Measurements from ENCODE around the gene ACAT2.
"Not testable (repeated sequence)": the region's sequence is repeated elsewhere in the genome, so short reads cannot be mapped to it uniquely, and the experiment has no call there.

Gene ACAT2

DNA sequence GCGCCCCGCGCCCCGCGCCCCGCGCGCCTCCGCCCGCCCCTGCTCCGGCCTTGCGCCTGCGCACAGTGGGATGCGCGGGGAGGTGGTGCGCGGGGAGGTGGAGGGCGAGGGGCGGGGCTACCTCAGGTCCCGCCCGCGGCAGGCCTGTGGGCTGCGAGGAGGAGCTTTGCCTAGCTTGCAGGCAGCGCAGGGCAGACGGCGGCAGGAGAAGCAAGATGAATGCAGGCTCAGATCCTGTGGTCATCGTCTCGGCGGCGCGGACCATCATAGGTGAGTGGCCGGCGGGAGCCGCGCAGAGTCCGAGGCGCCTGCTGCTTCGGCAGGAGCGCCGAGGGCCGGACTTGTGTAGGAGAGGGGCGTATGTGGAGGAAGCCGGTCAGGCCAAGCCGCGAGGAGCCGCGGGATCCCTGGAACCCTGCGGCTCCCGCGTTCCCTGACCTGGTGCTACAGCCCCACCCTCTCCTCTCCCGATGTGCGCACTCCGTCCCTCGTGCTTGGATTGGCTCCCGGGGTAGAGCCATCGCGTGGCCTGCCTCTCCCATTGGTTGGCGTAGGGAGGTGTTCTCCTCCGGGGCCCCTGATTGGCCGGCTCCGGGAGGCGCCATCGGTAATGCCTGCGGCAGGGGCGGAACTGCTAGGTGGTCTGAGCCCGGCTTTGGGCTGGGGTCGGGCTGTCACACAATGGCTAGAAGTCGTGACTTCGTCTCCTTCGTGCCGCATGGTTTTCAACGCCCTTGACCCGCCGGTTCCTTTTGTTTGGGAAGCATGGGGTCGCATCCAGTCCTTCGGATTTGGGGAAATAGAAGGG is at the start of gene ACAT2:
Gene ACAT2, plus strand, starts transcription at position 173 of the 808 bp plus-strand sequence. Its CDS starts 43 bp downstream, at position 216.
- DNase-seq = peak; percentile 92

GRCh38 chr6:159712389-159712788 is 49.5 kb upstream of the ACAT2 start:
- not testable (repeated sequence) for DNase-seq

- no peak for DNase-seq
Observed at GRCh38 chr6:159713984-159714383, 47.9 kb upstream of the ACAT2 start.

- no peak for DNase-seq
Observed at GRCh38 chr6:159714404-159714803, 47.4 kb upstream of the ACAT2 start.

- DNase-seq = peak; percentile 63
Observed at GRCh38 chr6:159715166-159715565, 46.7 kb upstream of the ACAT2 start.

- DNase-seq = no peak
Observed at GRCh38 chr6:159715605-159716004, 46.2 kb upstream of the ACAT2 start.

GRCh38 chr6:159716247-159717096 is 45.4 kb upstream of the ACAT2 start:
- peak; percentile 98 for DNase-seq

DNA sequence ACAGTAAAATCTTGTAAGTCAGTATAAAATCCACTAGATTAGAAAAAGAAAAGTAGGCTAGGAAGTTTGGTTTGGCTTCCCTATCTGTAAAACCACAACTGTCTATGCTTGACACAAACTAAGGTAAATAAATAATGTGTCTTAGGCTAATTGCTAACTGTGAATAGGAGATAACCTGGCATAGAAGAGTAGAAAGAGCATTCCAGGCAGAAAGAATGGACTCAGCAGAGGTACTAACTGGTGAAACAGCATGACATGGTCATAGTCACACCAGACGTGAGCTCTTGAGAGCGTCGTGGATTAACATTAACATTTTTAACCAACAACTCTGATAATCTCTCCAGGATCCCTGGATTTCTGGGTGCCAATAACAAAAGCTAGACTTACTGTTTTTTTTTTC is 43.2 kb upstream of the ACAT2 start:
- DNase-seq = no peak

DNA sequence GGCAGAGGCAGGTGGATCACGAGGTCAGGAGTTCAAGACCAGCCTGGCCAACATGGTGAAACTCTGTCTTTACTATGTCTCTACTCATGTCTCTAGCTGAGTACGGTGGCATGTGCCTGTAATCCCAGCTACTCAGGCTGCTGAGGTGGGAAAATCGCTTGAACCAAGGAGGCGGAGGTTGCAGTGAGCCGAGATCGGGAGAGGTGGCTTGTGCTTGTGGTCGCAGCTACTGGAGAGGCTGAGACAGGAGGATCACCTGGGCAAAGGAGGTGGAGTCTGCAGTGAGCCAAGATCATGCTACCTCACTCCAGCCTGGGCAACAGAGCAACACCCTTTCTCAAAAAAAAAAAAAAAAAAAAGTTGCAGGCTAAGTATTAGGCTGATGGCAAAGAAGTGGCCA is 42.6 kb upstream of the ACAT2 start:
- no peak for DNase-seq

- DNase-seq = no peak
Observed at GRCh38 chr6:159720708-159721107, 41.1 kb upstream of the ACAT2 start.

DNA sequence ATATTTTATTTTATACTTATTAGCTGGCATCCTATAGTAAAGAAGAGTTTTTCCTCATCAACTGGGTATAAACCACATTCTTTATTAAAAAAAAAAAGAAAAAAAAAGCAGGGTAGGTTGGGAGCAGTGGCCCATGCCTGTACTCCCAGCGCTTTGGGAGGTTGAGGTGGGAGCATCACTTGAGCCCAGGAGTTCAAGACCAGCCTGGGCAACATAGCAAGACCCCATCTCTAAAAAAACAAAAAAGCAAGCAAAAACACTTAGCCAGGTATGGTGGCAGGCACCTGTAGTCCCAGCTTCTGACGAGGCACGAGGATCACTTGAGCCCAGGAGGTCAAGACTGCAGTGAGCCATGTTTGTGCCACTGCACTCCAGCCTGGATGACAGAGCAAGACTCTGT is 39.9 kb upstream of the ACAT2 start:
- DNase-seq = not testable (repeated sequence)

- DNase-seq = no peak
Observed at GRCh38 chr6:159722655-159723054, 39.2 kb upstream of the ACAT2 start.

DNA sequence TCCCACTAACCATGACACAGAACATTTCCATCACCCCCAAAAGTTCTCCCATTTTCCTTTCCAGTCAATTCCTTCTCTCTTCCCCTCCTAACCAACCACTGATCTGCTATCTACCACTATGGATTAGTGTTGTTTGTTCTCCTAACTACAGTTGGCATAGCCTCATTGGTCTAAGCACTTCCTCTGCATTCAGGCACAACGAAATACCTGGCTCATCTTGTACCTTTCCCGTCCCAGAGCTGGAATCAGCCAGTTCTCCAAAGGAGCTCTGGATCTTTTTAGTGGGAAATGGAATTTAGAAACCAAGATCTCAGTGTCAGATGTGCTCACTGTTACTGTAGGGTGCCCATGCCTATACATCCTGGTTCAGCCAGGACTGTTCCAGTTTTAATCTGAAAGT is 38.6 kb upstream of the ACAT2 start:
- no peak for DNase-seq

GRCh38 chr6:159724778-159725177 is 37.1 kb upstream of the ACAT2 start:
- no peak for DNase-seq

DNA sequence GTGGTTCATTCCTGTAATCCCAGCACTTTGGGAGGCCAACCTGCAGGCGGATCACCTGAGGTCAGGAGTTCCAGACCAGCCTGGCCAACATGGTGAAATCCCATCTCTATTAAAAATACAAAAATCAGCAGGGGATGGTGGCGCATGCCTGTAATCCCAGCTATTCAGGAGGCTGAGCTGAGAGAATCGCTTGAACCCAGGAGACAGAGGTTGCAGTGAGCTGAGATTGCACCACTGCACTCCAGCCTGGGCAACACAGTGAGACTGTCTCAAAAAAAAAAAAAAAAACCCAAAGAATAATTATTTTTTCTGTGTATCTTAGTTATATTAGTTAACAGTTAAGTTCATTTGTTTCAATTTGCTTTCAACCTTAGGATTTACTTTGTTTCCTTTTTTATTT is 36.6 kb upstream of the ACAT2 start:
- DNase-seq = not testable (repeated sequence)

DNA sequence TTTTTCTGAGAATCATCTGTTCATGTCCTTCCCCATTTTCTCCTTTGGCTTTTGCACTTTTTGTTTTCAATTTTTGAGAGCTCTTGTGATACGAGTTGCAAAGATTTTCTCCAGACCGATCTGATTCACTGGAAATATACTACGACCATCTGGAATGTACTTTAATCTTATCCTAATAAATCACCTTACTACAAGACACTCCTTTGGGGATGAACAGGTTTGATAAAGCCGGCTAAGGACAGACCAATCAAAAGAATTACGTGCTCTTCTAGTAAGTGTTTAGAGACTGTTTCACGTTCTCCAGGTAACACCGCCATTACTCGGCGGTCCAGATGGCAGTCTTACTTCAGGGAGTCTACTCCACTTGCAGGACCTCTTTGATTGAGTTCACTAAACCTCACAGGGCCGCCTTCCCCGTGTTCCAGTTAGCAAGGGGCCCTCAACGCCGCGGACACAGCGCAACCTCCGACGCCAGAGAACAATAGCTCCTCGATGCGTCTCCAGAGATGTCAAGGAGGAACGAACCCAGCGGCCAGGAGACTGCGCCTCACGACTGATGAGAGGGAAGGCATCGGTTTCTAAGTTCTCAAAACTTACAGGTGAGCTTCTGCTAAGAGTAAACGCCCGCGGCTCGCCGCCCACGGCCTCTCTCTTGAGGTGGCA is 35.5 kb upstream of the ACAT2 start:
- peak; percentile 37 for DNase-seq

- peak; percentile 92 for DNase-seq
Observed at GRCh38 chr6:159726918-159727716, 34.7 kb upstream of the ACAT2 start, which contains the start of gene WTAP. Gene WTAP (plus strand): TSS chr6:159727506. CDS start chr6:159736266, 8,760 bp downstream.

DNA sequence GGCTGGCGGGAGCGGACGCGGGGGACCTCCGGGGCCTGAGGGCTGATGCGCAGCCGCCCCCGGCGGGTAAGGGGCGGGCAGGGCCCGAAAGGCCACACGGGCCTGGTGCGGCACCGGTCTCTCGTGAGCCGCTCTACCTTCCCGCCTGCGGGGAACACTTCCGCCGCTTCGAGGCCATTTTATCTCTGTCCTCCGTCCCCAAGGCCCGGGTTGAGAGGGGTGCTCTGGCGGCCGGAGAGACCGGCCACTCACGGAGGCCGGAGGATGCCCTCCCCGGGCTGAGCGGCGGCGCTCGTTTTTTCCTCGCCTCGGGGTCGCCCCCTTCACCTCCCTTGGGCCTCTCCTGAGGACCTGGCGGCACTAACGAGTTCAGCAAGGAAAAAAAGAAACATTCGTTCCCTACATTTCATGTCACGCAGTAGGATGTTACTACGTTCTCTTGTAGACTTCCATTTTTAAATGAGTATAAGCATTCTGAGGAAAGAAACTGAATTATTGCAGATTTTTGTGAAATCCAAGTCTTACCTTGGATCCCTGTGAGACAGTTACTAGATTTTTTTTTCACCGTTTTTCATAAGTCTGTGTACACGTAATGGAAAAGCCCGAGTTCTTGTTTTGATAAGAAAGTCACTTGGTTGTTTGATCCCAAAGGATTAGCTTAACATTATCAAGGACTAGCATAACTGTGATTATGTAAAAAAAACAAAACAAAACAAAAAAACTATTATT is 34.0 kb upstream of the ACAT2 start:
- DNase-seq = no peak

DNA sequence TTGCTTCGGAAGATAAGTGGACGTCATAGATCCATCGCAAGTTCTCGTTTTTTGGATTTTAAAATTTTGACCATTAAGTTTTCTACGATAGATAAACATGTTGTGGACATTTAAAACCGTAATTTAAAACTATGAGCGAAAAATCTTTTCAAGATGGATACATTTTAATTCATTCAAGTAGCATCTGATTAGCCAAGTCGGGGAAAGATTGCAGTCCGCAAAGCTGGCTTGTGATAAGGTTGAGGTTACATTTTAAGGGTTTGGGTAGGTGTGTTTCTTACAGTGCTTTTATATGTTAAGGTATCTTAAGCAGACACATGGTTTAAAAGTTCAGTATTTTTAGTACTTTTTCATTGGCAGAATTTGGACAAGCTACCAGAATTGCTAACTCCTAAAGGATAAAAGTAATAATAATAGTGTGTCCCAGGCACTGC is 33.3 kb upstream of the ACAT2 start:
- DNase-seq = no peak

DNA sequence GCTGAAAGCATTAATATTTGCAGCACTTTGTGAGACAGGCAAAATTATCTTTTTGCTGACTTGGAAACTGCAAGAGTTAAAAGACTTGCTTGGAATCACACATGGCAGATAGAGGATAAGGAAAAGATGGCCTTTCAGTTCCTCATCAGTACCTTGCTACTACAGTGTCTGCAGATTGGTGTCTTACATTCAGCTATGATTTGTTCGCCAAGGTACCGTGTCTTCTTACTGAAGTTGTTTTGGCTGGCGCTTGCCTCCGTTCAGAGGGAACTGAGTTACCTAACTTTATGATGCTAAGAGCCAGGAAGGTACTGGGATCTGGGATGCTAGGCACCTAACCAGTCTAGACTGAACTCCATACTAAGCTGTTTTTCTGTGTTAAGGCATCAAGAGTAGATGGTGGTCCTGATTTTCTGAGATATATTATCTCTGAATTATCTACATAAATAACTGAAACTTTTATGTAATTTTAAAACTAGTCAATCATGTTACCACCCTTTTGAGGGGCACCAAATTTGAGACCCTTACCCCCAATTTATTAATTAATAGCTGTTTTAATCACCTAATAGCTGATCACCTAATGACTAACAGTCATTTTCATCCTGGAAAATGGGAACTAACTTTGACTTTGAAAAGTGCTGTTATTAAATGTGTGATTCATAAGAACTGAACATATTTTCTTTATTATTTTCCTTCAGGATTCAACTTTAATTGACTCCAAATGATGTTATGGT is 32.1 kb upstream of the ACAT2 start:
- peak; percentile 59 for DNase-seq

DNA sequence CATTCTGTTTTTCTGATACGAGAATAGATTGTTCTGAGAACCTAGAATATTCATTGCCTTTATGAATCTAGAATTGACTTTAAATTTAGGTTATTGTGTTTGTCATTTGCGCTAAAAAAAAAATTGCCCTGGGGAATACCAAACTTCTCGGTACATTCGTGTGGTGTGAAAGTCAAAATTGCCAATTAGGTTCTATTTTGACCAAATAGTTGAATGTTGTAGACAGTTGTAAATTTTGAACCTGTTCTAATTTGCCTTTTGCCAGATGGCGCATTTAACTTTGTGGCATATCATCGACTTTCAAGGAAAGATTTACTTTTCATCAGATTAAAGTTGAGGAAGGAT is 31.5 kb upstream of the ACAT2 start:
- no peak for DNase-seq
